GM18867 (cell line): ENCODE results near the gene MAGI2.

Experiments used
- ATAC-seq: cut with Tn5 transposase; IDR thresholded peaks from one replicate; pipeline ENCODE4 v1.9.1; 2021; ENCODE audit warnings: mild to moderate bottlenecking, moderate library complexity; ENCODE audit not compliant: unreplicated experiment

MAGI2 gene

GRCh38 chr7:79180533-79180932 is 272.9 kb downstream of the MAGI2 start:
- ATAC-seq = no peak

GRCh38 chr7:79176859-79177477 is 276.5 kb downstream of the MAGI2 start:
- peak; percentile 75 for ATAC-seq

- ATAC-seq = no peak
Observed at GRCh38 chr7:79175374-79175773, 278.1 kb downstream of the MAGI2 start.

- no peak for ATAC-seq
Observed at GRCh38 chr7:79165225-79165624, 288.2 kb downstream of the MAGI2 start.

GRCh38 chr7:79159040-79159664 is 294.3 kb downstream of the MAGI2 start:
- ATAC-seq = no peak

GRCh38 chr7:79157281-79157680 is 296.2 kb downstream of the MAGI2 start:
- no peak for ATAC-seq

- ATAC-seq = no peak
Observed at GRCh38 chr7:79149831-79150230, 303.6 kb downstream of the MAGI2 start.

GRCh38 chr7:79142706-79143105 is 310.8 kb downstream of the MAGI2 start:
- ATAC-seq = no peak

GRCh38 chr7:79141252-79141651 is 312.2 kb downstream of the MAGI2 start:
- ATAC-seq = no peak

- no peak for ATAC-seq
Observed at GRCh38 chr7:79137942-79138341, 315.5 kb downstream of the MAGI2 start.

GRCh38 chr7:79132844-79133451 is 320.5 kb downstream of the MAGI2 start:
- ATAC-seq = no peak

GRCh38 chr7:79130715-79131114 is 322.8 kb downstream of the MAGI2 start:
- no peak for ATAC-seq

GRCh38 chr7:79124331-79124730 is 329.1 kb downstream of the MAGI2 start:
- ATAC-seq = no peak

- no peak for ATAC-seq
Observed at GRCh38 chr7:79118143-79118542, 335.3 kb downstream of the MAGI2 start.

GRCh38 chr7:79096361-79096805 is 357.1 kb downstream of the MAGI2 start:
- ATAC-seq = no peak

GRCh38 chr7:79093421-79093820 is 360.0 kb downstream of the MAGI2 start:
- ATAC-seq = no peak

- ATAC-seq = no peak
Observed at GRCh38 chr7:79091661-79092060, 361.8 kb downstream of the MAGI2 start.

GRCh38 chr7:79091011-79091410 is 362.5 kb downstream of the MAGI2 start:
- ATAC-seq = no peak

- no peak for ATAC-seq
Observed at GRCh38 chr7:79090543-79090942, 362.9 kb downstream of the MAGI2 start.

- ATAC-seq = no peak
Observed at GRCh38 chr7:79084423-79084822, 369.0 kb downstream of the MAGI2 start.

- ATAC-seq = no peak
Observed at GRCh38 chr7:79079919-79080554, 373.4 kb downstream of the MAGI2 start.

- no peak for ATAC-seq
Observed at GRCh38 chr7:79078273-79078672, 375.2 kb downstream of the MAGI2 start.
